Measurements from ENCODE around the gene LRRC10B.

DNA sequence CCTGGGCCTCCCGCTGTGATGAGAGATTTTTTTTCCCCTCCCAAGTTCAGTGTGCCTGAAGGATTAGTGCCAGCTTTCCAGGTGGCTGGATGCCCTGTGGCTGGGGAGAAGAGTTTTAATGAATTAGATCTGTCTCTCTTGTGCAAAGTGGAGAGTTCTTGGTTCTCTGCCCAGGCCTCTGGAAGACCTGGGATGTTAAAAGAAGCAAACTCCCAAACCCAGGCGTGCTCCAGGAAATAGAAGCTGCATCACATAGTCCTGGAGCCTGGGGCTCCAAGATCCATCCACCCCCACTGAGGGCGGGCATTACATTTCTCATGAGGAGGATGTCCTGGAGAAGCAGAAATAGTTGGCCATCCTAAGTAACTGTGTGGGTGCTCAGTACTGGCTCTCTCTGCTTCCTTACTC is 48.1 kb upstream of the LRRC10B start:
- TF ChIP-seq EZH2 (IDR thresholded peaks at IDR 0.05; ENCODE audit: low read depth), result no peak
- TF ChIP-seq, protein P1, sequence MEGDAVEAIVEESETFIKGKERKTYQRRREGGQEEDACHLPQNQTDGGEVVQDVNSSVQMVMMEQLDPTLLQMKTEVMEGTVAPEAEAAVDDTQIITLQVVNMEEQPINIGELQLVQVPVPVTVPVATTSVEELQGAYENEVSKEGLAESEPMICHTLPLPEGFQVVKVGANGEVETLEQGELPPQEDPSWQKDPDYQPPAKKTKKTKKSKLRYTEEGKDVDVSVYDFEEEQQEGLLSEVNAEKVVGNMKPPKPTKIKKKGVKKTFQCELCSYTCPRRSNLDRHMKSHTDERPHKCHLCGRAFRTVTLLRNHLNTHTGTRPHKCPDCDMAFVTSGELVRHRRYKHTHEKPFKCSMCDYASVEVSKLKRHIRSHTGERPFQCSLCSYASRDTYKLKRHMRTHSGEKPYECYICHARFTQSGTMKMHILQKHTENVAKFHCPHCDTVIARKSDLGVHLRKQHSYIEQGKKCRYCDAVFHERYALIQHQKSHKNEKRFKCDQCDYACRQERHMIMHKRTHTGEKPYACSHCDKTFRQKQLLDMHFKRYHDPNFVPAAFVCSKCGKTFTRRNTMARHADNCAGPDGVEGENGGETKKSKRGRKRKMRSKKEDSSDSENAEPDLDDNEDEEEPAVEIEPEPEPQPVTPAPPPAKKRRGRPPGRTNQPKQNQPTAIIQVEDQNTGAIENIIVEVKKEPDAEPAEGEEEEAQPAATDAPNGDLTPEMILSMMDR (conservative IDR thresholded peaks at IDR 0.05), result no peak

Data from PC-9 (cell line).